ENCODE results near the gene PLA2G4C. TPM values are rescaled to one million over a fixed set of nuclear protein-coding genes. Genes with fewer than 3 reads are reported as not detected.
"Not testable (repeated sequence)": the region's sequence is repeated elsewhere in the genome, so short reads cannot be mapped to it uniquely, and the experiment has no call there.

PLA2G4C gene
- total and polyA plus RNA-seq, 8 donors, result 2.9 to 21.7 (median 11.3) TPM

DNA sequence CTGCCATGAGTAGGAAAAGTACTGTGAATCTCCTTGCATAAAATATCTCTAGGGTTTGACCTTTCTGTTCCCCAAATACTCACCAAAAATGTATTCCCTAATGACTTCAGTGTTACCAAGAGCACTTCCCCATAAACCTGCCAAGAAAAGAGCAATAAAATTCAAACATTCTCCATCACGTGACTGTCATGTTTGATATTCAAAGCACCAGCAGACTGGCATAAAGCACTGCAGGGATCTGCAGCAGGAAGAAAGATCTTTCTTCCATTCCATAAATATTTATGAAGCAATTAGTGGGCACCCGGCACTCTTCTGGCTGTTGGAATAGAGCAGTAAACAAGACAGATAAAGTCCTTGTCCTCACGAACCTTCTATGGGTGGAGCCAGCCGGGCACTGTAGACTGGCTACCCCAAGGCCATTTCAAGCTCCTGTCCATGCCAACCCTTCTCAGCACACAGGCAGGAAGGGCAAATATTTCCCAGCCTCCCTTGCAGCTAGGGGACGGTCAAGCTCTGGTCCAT, 20.3 kb downstream of the PLA2G4C start:
- Histone ChIP-seq H3K4me1 (no peaks in the 10 kb centered on the region), H3K4me3 (no peak overlapping the region), H3K27ac (peak overlapping the region in 1 of 4 donors; percentile 42), H3K9me3 (no peaks in the 10 kb centered on the region), H3K27me3 (no peaks in the 10 kb centered on the region), H3K36me3 (no peaks in the 10 kb centered on the region)
- WGBS, 2 donors, result 21% methylated on average over 5 of the region's 5 CpGs
- intact Hi-C loops (cut with DNase I), result no loop called here
- ATAC-seq (peak; percentile 73 to 82 (median 78)), DNase-seq (no peak), FAIRE-seq (no peak)
- TF ChIP-seq, protein P1, sequence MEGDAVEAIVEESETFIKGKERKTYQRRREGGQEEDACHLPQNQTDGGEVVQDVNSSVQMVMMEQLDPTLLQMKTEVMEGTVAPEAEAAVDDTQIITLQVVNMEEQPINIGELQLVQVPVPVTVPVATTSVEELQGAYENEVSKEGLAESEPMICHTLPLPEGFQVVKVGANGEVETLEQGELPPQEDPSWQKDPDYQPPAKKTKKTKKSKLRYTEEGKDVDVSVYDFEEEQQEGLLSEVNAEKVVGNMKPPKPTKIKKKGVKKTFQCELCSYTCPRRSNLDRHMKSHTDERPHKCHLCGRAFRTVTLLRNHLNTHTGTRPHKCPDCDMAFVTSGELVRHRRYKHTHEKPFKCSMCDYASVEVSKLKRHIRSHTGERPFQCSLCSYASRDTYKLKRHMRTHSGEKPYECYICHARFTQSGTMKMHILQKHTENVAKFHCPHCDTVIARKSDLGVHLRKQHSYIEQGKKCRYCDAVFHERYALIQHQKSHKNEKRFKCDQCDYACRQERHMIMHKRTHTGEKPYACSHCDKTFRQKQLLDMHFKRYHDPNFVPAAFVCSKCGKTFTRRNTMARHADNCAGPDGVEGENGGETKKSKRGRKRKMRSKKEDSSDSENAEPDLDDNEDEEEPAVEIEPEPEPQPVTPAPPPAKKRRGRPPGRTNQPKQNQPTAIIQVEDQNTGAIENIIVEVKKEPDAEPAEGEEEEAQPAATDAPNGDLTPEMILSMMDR (IDR thresholded peaks at IDR 0.05), result no peak

DNA sequence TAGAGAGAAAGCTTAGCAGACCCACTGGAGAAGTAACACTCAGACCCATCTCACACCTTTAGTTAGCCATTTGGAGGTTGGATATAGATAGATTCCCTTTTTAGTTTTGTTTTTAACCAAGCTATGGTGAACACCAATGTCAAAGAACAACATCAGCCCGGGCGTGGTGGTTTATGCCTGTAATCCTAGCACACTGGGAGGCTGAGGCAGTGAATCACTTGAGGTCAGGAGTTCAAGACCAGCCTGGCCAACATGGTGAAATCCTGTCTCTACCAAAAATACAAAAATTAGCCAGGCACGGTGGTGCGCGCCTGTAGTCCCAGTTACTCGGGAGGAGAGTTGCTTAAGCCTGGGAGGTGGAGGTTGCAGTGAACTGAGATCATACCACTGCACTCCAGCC, 21.6 kb downstream of the PLA2G4C start:
- 89 to 90% methylated on average over 6 of the region's 6 CpGs for WGBS, 2 donors
- ATAC-seq, result not testable (repeated sequence)

DNA sequence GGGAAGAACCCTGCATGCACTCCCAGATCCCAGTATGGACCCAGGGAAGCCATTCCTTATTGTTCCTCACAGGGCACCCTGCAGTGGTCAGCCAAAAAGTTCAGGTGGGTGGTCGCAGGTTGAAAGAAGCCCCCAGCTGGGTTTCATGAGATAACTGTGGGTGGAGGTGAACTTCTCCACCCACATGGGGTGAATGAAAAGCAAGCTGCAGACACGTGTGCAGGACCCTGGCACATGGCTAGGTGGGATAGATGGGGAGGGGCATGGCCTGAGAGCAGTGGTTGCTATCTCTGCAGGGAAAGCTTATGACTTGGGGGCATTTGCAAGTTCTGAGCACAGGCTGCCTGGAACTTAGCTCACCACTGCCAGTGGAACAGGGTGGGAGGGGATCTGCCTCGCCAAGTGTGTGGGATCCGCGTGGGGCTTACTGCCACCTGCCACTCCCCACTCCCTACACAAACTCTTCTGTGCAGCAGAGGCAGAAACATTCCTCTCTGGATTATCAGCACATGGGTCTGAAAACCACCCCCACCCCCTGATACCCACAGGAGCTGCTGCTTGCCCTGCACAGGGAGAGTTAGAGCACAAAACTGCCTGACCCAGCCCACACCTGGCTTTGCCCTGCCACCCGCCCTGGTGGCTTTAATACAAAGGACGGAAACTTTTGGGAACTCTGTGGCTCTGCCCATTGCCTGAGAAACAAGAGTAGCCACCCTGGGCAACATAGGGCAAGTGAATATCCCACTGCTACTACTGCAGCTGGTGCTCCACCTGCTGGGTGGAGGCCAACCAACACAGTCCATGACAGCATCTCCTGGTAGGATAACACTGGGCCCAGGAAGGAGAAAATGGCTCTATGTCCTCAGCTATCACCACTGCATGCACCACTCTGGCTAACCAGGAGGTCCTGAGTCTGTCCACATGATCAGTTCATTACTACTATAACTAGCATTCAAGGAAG, 24.4 kb downstream of the PLA2G4C start:
- intact Hi-C loops (cut with DNase I), result no loop called here
- no peak for ATAC-seq
- TF ChIP-seq, protein P1 (IDR thresholded peaks at IDR 0.05), result no peak

More for the DNA sequence above, 21.6 kb downstream of the PLA2G4C start:
- H3K27me3 ChIP-seq; H3K9me3 ChIP-seq; FAIRE-seq; intact Hi-C loops (cut with DNase I); H3K4me1 ChIP-seq; H3K27ac ChIP-seq; H3K36me3 ChIP-seq; DNase-seq; H3K4me3 ChIP-seq: not testable (repeated sequence)

DNA sequence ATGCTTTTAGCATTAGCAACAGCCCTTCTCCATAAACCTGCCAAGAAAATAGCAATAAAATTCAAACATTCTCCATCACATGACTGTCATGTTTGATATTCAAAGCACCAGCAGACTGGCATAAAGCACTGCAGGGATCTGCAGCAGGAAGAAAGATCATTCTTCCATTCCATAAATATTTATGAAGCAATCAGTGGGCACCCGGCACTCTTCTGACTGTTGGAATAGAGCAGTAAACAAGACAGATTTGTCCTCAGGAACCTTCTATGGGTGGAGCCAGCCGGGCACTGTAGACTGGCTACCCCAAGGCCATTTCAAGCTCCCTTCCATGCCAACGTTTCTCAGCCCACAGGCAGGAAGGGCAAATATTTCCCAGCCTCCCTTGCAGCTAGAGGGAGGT, 25.5 kb downstream of the PLA2G4C start:
- FAIRE-seq (no peak), DNase-seq (no peak), ATAC-seq (no peak)
- Histone ChIP-seq H3K9me3 (no peaks in the 10 kb centered on the region), H3K4me1 (no peaks in the 10 kb centered on the region), H3K27ac (no peak overlapping the region), H3K36me3 (no peaks in the 10 kb centered on the region), H3K27me3 (no peaks in the 10 kb centered on the region), H3K4me3 (no peak overlapping the region)
- TF ChIP-seq, protein P1 (IDR thresholded peaks at IDR 0.05), result no peak
- intact Hi-C loops (cut with DNase I), result no loop called here
- WGBS, 2 donors, result 22 to 30% methylated on average over 3 of the region's 3 CpGs

More for the DNA sequence above, 24.4 kb downstream of the PLA2G4C start:
- no peaks in the 10 kb centered on the region for H3K4me1 ChIP-seq
- WGBS, 2 donors, result 76 to 83% methylated on average over 7 of the region's 7 CpGs
- H3K27me3 ChIP-seq, result no peaks in the 10 kb centered on the region
- no peak overlapping the region for H3K27ac ChIP-seq
- FAIRE-seq (no peak), DNase-seq (no peak)
- H3K4me3 ChIP-seq, result no peak overlapping the region
- H3K36me3 ChIP-seq, result no peaks in the 10 kb centered on the region
- H3K9me3 ChIP-seq, result no peaks in the 10 kb centered on the region

DNA sequence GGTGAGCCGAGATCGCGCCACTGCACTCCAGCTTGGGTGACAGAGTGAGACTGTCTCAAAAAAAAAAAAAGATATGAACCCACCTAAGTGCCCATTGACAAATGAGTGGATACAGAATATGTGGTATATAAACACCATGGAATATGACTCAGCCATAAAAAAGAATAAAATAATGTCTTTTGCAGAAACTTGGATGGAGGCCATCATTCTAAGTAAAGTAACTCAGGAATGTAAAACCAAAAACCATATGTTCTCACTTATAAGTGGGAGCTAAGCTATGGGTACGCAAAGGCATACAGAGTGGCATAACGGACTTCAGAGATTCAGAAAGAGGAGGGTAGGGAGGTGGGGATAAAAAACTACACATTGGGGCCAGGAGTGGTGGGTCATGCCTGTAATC, 29.5 kb downstream of the PLA2G4C start:
- no peaks in the 10 kb centered on the region for H3K36me3 ChIP-seq
- H3K4me3 ChIP-seq, result no peak overlapping the region
- ATAC-seq (no peak), FAIRE-seq (no peak), DNase-seq (no peak)
- no peak overlapping the region for H3K27ac ChIP-seq
- H3K9me3 ChIP-seq, result no peaks in the 10 kb centered on the region
- no peaks in the 10 kb centered on the region for H3K27me3 ChIP-seq
- TF ChIP-seq, protein P1 (IDR thresholded peaks at IDR 0.05), result no peak
- intact Hi-C loops (cut with DNase I), result no loop called here
- WGBS, 2 donors, result 89% methylated on average over 5 of the region's 5 CpGs
- no peaks in the 10 kb centered on the region for H3K4me1 ChIP-seq

DNA sequence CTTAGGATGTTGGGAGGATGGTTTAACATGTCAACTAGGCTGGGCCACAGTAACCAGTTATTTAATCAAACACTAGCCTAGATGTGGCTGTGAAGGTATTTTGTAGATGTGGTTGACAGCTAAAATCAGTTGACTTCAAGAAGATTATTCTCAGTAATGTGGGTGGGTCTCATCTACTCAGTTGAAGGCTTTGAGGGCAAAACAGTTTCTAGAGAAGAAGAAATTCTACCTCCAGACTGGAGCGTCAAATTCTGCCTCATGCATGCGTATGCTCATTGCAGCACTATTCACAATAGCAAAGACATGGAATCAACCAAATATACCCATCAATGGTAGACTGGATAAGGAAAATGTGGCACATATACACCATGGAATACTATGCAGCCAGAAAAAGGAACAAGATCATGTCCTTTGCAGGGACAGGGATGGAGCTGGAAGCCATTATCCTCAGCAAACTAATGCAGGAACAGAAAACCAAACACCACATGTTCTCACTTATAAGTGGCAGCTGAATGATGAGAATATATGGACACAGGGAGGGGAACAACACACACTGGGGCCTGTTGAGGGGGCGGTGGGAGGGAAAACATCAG, 40.3 kb downstream of the PLA2G4C start:
- H3K4me3 ChIP-seq; H3K27ac ChIP-seq; intact Hi-C loops (cut with DNase I); DNase-seq; H3K9me3 ChIP-seq; FAIRE-seq; H3K27me3 ChIP-seq; ATAC-seq; H3K4me1 ChIP-seq; H3K36me3 ChIP-seq: not testable (repeated sequence)
- WGBS, 2 donors, result 82 to 92% methylated on average over 3 of the region's 3 CpGs
